HCT116 (cell line): ENCODE data around the gene C2orf72.

Experiments
- CTCF ChIP-seq, 3 experiments: fragments of 200-600 bp in 1 of 3; sonication (generic) in 1 of 3; IDR thresholded peaks in 2 of 3; conservative IDR thresholded peaks in 1 of 3; 2 replicates each; pipeline ENCODE4 v1.5.1; 2012 to 2017; ENCODE audit warnings: low read depth in 2 of 3, low read length in 2 of 3, antibody characterized with exemption in 1 of 3, borderline replicate concordance in 1 of 3, control low read depth in 1 of 3, mild to moderate bottlenecking in 1 of 3, mixed read lengths in 1 of 3, mixed run types in 1 of 3, moderate library complexity in 1 of 3; ENCODE audit not compliant: insufficient read depth in 1 of 3
- POLR2A ChIP-seq: IDR thresholded peaks from 2 replicates; pipeline ENCODE4 v1.7.0; 2011; ENCODE audit warnings: borderline replicate concordance; ENCODE audit not compliant: insufficient read depth, insufficient read length; ENCODE audit errors: extremely low read depth
- SIN3A ChIP-seq: IDR thresholded peaks from 2 replicates; pipeline ENCODE4 v1.6.1; 2012; ENCODE audit warnings: low read depth
- SRF ChIP-seq: IDR thresholded peaks from 2 replicates; pipeline ENCODE4 v1.6.1; 2012; ENCODE audit warnings: low read depth
- TCF7L2 ChIP-seq: IDR thresholded peaks from 2 replicates; pipeline ENCODE4 v1.7.0; 2011; ENCODE audit warnings: borderline replicate concordance, inconsistent platforms; ENCODE audit not compliant: insufficient read depth, insufficient read length; ENCODE audit errors: extremely low read depth
- YY1 ChIP-seq: IDR thresholded peaks from 2 replicates; pipeline ENCODE4 v1.6.1; 2011; ENCODE audit warnings: low read length, low read depth, moderate library complexity, mild to moderate bottlenecking; ENCODE audit not compliant: insufficient replicate concordance; ENCODE audit errors: extremely low read depth
- ZNF274 ChIP-seq: fragments of 200-500 bp; sonication (Bioruptor generic); IDR thresholded peaks from 2 replicates; pipeline ENCODE4 v1.6.1; 2014; ENCODE audit warnings: mild to moderate bottlenecking, low read depth, low read length, inconsistent platforms

- TF ChIP-seq CTCF (IDR thresholded peaks at IDR 0.05 in 2 of 3, conservative IDR thresholded peaks at IDR 0.05 in 1 of 3; ENCODE audit: borderline replicate concordance in 1 of 3, insufficient read depth in 1 of 3, low read depth in 2 of 3, low read length in 2 of 3): no peak
- no peak for TF ChIP-seq YY1
- no peak for TF ChIP-seq SIN3A
- TF ChIP-seq TCF7L2: no peak
- TF ChIP-seq ZNF274: no peak
- no peak for TF ChIP-seq POLR2A
- TF ChIP-seq SRF: no peak
Observed at GRCh38 chr2:231003186-231003585, 34.1 kb upstream of the C2orf72 start.
